Stimulated activated CD4-positive, alpha-beta T cell treated with anti-CD3 and anti-CD28 coated beads, TNF-alpha, amount 100 ng/mL, for 1 hour (primary cell): Measurements from ENCODE around the gene DNAJB1.
"Not testable (repeated sequence)": the region's sequence is repeated elsewhere in the genome, so short reads cannot be mapped to it uniquely, and the experiment has no call there.

Experiments used
- DNase-seq, 3 donors: peaks; one replicate each; pipeline ENCODE4 v3.0.0-alpha.2; 2020; ENCODE audit warnings: low read depth in 3 of 3, low spot score in 1 of 3

Gene DNAJB1

DNA sequence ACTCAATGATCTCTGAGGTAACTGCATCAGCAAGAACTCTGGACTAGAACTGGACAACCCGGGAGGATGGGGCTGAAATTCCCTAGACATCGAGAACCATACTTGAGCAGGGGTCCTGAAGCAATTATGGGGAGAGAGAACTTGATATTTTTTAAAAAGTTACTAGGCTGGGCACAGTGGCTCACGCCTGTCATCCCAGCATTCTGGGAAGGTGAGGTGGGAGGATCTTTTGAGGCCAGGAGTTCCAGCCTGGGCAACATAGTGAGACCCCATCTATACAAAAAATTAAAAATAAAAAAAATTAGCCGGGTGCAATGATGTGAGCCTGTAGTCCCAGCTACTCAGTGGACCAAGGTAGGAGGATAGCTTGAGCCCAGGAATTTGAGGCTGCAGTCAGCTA is 2.3 kb upstream of the DNAJB1 start:
- no peak for DNase-seq

DNA sequence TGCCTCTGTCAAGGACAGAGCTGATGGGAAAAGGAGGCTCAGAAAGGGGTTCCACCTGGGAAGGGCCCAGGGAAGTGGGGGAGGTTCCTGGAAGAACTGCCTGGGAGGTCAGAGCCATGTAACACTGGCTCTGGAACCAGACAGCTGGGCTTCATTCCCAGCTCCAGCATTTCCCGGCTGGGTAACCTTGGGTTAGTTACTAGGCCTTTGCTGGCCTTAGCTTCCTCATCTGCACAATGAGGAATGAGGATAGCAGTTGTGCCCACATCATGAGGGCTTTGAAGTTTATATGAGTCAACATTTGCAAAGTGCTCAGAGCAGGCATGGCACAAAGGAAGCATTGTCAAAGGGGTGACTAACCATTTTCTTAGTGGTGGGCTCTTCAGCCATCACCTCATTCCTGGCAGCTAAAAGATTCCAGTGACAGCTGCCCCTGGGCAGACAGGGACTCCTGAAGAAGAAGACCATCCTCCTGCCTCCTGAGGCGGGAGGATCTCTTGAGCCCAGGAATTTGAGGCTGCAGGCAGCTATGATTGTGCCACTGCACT is 1.7 kb upstream of the DNAJB1 start:
- DNase-seq: no peak

DNA sequence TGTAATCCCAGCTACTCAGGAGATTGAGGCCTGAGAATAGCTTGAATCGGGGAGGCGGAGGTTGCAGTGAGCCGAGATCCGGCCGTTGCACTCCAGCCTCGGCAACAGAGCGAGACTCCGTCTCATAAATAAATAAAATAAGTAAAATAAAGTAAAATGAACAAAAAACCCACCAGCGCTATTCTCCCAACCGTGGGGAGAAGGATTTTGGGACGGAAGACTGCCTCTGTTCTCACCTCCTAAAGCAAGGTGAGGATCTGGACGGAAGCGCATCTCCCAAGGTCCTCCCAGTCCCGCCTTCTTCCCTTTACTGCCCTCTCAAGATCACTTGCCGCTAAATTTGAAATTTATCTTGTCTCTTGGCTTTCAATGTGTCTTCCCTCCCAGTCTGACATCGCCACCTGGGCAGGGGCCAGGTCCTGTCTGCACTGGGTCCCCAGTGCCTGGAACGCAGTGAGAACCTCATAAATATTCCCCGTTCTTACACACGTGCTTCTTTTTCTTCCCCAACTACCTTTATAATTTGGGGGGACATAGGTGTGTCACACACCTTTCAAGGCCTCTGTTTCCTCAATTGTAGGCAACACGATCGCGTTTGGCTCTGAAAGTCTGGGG is 1.2 kb upstream of the DNAJB1 start:
- no peak for DNase-seq

DNA sequence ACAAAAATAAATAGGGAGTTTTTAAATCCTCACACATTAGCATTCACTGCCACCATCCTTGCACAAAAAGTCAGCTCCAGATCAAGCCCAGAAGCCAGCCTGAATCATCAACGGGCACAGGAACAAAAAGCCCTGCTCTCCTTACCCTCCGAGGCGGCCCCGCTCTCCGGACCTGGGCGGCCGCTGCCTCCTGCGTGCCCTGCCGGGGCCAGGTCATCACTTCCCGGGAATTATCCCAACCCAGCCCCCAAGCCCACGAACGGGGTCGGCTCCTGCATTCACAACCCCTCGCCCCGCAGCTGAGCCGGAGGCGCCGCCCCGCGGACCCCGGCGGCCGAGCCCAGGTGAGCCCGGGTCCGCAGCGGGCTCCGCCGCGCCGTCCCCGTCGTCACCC is 754 bp downstream of the DNAJB1 start:
- DNase-seq: no peak

DNA sequence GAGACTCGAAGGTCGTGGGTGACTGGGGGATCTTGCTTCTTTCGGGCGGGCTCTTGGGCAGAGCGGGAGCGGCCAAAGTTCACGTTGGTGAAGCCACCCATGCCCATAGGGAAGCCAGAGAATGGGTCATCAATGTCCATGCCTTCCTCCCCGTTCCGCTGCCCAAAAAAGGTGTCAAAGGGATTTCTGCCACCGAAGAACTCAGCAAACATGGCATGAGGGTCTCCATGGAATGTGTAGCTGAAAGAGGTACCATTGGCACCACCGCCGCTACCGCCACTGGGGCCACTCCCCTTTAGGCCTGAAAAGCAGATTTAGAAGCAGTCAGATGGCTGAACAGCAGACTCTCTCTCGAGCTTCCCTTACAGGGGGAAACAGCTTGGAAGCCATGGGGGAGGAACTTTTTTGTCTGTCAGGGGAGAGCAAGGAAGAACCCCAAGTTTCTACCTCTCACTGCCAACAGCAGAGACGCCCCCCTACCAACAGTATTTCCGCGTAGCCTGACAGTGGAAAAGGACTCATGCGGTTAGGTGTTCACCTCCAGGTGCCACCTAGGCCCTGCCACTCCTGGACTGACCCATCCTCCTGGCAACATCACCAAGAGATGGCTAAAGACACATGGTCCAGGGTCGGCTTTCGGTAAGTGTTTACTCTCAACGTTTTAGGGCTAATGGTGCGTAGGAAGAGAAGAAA is 1.3 kb downstream of the DNAJB1 start:
- DNase-seq: no peak

DNA sequence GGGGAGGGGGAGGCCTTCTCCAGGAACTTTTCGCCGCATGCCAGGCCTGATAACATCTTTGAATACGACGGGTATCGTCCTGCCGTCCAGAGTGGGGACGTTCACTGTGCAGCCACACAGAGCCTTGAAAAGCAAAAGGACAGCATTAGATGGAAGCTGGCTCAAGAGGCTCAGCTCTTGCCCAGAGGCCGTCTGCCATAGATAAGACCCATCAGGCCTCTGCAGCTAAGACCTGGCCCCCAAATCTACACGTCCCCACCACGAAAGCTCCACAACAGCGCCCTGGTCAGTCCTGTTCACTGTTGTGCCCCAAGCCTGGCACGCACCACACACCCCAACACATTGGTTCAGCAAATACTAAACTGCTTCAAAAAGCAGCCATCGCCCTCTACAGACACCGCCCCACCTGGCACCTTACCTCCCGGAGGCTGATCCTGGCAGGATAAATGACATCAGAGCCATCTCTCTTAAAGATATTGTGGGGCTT is 2.1 kb downstream of the DNAJB1 start:
- DNase-seq: no peak

DNA sequence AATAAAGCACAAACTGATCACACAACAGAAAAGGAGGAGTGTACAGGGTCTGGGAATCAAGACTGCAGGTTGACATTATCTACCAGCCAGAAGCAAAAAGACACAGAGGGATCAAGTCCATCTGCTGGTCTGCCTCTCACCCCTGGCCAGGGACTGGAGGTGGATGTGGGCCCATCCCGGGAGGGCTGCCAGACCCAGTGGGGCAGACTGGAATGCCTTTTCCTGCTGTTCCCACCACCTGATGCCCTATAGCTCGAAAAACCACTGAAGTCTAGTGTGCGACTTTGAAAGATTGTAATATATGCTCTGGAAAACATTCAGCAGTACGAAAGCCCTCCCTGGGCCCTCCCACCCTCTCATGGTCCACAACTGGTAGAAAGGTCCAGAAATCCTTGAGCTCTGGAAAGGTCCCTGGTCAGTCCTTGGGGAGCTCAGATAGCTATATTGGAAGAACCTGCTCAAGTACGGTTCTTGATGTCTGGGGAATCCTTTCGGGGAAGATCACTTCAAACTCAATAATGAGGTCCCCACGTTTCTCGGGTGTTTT is 2.6 kb downstream of the DNAJB1 start:
- DNase-seq: no peak

DNA sequence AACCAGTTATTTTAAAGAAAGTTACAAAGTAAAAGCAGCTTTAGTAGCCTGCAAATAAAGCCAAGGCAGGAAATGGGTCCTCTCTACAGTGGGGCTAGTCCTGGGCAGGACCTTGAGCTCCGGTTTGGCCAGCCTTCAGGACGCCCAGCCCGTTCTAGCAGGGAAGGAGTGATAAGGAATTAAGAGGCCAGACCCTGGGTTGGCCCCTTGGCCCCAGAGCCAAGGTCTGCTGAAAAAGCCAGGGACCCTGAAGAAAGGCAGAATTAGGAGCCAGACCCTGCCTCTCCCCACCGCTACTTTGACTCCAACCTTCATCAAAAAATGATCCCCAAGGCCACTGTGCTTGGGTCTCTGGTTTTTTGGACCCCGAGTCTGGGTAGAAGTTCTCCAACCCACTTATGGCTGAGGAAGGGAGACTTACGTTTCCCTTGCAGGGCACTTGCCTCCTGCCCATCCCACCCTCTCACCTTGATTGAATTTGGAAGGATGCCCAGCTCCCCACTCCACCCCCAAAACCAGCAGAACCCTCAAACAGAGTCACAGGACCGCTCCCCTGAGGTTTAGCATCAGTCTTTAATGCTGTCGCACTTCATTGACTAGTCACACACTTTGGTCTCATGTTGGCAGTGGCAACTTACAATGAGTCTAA is 3.9 kb downstream of the DNAJB1 start:
- no peak for DNase-seq

DNA sequence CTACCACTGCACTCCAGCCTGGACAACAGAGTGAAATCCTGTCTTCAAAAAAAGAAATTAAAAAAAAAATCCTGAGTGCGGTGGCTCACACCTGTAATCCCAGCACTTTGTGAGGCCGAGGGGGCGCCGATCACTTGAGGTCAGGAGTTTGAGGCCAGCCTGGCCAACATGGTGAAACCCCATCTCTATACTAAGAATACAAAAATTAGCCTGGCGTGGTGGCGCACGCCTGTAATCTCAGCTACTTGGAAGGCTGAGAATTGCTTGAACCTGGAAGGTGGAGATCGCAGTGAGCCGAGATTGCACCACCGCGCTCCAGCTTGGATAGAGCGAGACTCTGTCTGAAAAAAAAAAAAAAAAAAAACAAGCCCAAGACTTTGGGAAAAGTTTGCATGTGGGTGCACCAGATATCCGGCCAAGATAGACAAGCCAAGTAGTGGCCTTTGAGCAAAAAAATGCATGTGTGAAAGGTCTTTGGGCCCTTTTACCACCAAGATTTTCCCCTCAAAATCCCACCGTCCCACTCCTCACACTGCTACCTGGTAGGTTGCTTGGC is 5.7 kb downstream of the DNAJB1 start:
- no peak for DNase-seq

DNA sequence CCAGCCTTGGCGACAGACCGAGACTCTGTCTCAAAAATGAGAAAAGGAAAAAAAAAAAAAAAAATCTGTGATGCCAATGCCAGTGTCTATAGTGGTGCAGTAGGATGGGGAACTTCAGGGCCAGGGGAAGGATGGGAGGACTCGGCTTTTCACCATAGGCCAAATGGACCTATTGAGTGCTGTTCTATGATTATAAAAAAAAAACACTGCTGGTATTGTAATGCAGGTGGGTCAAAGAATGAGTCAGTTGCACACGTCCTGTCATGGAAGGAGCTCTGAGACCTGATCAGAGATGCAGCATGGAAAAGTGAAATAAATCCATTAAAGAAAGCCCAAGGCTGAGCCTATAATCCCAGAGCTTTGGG is 7.0 kb downstream of the DNAJB1 start:
- no peak for DNase-seq

DNA sequence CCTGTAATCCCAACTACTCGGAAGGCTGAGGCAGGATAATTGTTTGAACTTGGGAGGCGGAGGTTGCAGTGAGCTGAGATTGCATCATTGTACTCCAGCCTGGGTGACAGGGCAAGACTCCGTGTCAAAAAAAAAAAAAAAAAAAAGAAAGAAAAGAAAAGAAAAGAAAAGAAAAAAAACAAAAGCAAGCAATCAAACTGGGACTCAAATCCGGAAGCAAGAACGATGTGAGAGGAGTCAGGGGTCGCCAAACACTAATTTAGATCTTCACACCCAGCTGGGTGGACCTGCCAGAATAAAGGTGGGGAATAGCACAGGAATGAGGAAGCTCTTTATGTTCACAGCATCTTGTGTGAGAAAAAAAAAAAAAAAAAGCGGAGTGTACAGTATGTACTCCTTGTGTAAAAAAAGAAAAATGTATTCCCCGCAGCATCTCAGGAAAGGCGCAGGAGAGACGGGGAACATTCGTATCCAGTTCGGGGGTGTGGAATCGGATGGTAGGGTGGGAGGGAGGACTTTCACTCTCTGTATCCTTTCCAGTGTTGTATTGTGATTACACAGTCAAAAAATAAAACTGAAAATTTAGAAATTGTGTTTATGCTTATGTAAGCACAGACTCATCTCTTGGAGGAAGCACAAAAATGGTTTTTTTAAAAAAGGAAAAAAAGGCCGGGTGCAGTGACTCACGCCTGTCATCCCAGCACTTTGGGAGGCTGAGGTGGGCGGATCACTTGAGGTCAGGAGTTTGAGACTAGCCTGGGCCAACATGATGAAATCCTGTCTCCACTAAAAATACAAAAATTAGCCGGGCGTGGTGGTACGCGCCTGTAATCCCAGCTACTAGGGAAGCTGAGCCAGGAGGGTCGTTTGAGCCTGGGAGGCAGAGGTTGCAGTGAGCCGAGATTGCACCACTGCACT is 7.6 kb downstream of the DNAJB1 start:
- DNase-seq: no peak

DNA sequence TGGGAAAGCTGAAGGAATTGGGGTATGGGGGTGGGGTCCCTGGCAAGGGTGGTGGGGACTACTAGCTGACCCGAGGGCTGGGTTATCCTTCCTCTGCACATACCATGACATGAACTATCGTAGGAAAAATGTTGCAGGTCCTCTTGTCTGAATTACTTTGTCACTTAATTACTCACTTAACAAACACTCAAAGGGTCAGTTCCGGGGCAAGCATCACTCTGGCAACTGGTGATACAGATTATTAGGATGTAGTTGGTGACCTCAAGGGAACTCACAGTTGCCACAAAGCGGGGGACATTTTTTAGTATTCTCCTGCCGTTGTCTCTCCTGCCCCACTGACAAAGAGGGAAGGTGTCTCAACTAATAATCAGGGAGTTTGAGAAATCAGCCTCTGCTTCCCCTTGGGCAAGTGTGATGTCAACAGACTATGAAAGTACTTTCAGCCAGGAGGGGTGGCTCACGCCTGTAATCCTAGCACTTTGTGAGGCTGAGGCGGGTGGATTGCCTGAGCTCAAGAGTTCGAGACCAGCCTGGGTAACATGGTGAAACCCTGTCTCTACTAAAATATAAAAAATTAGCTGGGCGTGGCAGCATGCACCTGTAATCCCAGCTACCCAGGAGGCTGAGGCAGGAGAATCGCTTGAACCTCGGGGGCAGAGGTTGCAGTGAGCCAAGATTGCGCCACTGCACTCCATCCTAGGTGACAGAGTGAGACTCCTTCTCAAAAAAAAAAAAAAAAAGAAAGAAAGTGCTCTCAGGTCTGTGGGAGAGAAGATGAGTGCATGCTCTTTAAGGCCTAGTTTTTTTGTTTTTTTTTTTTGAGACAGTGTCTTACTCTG is 10.3 kb downstream of the DNAJB1 start:
- DNase-seq: no peak

DNA sequence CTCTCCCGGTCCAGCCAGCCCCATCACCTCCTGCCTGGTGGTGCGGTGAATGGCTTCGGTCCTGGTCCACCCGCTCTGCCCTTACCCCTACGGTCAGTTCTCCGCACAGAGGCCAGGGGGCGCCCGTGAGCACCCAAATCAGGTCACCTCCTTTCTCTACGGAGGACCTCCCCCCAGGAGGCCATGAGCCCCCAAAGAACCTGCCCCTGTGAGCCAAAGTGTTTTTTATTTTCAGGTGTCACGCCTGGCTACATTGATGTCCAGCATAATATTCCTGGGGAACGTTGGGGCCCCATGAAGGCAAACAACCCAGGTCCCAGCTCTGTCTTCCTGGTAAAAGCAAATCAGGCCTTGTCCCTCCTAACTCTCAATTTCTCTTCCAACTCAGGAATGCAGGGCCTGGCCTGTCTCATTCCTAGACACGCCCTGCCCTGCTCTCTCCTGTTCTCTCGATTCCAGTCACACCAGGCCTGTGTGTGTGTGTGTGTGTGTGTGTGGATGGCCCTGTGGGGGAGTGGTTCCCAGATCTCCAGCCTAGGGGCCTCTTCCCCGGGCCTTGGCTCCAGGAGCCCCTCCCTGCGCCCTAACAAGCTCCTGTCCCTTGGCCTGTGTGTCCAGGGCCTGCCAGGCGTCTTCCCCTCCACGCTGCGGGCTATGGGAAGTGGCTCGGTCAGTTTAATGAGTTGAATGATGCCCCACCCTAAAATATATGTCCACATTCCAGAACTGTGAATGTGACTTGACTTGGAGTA is 12.5 kb downstream of the DNAJB1 start:
- DNase-seq: peak in 2 of 3 donors; percentile 52 to 60

DNA sequence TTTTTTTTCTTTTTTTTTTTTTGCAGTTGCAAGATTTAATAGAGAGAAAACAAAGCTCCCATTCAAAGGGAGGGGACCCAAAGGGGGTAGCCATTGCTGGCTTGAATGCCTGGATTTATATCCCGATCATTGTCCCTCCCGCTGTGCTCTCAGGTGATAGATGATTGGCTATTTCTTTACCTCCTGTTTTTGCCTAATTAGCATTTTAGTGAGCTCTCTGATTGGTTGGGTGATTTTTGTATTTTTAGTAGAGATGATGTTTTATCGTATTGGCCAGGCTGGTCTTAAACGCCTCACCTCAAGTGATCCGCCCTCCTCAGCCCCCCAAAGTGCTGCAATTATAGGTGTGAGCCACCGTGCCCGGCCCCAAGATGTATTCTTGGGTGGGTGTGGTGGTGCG is 13.6 kb downstream of the DNAJB1 start:
- not testable (repeated sequence) for DNase-seq

DNA sequence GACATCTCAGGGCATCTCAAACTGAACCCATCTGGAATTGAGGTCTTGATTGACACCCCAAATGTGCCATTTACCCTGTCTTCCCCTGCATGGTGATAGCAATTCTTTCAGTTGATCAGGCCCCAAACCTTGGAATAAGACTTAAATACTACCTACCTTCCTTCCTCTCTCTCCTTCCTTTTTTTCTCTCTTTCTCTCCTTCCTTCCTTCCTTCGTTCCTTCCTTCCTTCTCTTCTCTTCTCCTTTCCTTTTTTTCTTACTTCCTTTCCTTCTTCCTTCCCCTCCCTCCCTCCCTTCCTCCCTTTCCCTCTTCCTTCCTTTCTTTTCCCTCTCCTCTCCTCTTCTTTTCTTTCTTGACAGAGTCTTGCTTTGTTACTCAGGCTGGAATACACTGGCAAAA is 14.9 kb downstream of the DNAJB1 start:
- no peak for DNase-seq

DNA sequence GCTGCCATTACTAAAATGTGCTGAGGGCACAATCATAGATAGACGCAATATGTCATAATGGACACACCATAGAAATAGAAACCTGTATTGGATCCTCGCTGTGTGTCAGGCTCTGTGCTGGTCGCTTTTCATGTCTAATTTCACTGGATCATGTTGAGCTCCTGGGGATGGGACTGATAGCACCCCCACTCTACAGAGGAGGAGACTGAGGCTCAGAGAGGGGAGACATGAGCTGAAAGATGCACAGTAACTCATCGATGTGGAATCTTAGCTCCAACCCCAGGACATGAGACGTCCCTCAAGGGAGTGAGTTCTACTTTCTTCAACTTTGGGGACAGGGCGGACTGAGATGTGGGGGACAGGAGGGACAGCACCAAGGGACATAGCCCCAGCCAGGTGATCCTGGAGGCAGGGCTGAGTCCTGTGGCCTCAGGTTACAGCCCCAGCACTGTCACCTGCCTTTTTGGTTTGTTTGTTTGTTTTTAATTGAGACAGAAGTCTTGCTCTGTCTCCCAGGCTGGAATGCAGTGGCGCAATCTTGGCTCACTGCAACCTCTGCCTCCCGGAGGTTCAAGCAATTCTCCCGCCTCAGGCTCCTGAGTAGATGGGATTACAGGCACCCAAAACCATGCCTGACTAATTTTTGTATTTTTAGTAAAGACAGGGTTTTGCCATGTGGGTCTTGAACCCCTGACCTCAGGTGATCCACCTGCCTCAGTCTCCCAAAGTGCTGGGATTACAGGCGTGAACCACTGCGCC is 15.7 kb downstream of the DNAJB1 start:
- no peak for DNase-seq

DNA sequence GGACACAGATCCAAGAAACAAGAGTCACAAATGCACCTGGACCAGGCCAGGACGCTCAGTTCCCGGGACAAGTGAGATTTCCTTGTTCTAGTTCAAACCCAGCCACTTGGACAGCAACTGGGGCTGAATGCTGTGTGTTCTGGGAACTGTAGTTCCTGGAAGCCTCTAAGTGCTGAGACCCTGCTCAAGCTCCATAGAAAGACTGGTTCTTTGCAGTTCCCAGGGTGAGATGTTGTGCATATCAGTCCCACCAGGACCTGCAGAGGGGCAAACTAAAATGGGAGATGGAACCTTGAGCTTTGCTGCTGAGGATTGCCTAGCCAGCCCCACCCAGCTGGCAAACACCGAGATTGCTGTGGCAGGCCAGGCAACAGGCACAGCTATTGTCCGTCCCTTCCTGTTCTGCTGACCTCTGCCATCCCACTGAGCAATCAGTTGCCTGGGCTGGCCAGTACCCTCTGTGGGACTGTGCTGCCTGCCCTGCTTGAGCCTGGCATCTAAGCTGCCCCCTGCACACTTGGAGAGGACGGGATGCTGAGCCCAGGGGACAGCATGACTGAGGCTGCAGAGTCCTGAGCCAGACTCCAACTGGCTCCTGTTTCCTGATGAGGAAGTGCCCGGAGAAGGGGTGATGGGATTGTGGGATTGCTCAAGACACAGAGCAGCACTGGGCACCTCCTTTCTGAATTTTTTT is 20.8 kb downstream of the DNAJB1 start:
- DNase-seq: no peak

DNA sequence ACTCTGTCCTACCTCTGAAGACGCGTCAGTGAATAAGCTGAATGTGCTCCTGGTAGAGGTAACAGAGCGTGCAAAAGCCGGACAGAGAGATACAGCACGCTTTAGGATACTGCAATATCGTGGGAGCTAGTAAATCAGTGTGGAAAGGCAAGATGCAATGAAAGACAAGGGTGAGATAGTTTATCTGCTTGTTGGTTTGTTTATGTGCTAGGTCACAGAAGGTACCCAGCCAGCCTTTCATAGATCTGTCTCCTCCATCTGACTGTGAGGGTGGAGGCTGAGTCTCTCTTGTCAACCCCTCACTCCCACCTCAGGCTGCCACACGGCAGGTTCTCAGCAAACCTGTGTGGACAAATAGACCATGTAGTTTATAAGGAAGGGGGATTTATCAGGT is 21.4 kb downstream of the DNAJB1 start:
- no peak for DNase-seq
